CD4-positive, alpha-beta T cell (primary cell): ENCODE measurements around the gene MAN2B2. TPM values are rescaled to one million over a fixed set of nuclear protein-coding genes. Genes with fewer than 3 reads are reported as not detected.

Experiments used
- ATAC-seq: fragments of 200-7000 bp; cut with Tn5 transposase; one replicate; pipeline ENCODE4 v1.10.0; 2022; ENCODE audit warnings: mild to moderate bottlenecking; ENCODE audit not compliant: poor library complexity
- CTCF ChIA-PET: fragments of 350-600 bp; sonication (Branson Sonifier 250); formaldehyde crosslinking; loops from one replicate; lab custom pipeline; 2021; ENCODE audit warnings: antibody characterized with exemption, inconsistent platforms; lab: Charles Lee
- POLR2A ChIA-PET: fragments of 350-600 bp; sonication (Branson Sonifier 250); formaldehyde crosslinking; loops from one replicate; lab custom pipeline; 2021; ENCODE audit warnings: antibody characterized with exemption, inconsistent platforms; lab: Charles Lee
- DNase-seq, 14 experiments: peaks; one replicate each; pipeline ENCODE4 v3.0.0-alpha.2; 2013 to 2020; ENCODE audit warnings: mixed read lengths in 2 of 14
- H3K27ac ChIP-seq, 2 donors: one replicate each; pipeline versions ENCODE4 v1.5.1 to v1.7.0; 2013; ENCODE audit warnings: low read length in 2 of 2, low read depth in 1 of 2, mild to moderate bottlenecking in 1 of 2
- H3K27me3 ChIP-seq, 2 experiments: 1 replicate in 1 of 2; 2 replicates in 1 of 2; pipeline versions ENCODE4 v1.6.1 to v1.7.0; 2013; ENCODE audit warnings: low read length in 2 of 2, control low read depth in 1 of 2, mild to moderate bottlenecking in 1 of 2, moderate library complexity in 1 of 2; ENCODE audit not compliant: insufficient read depth in 2 of 2, control insufficient read depth in 1 of 2
- H3K36me3 ChIP-seq: one replicate; pipeline ENCODE4 v1.6.1; 2013; ENCODE audit warnings: low read length, control low read depth; ENCODE audit not compliant: insufficient read depth
- H3K4me1 ChIP-seq: one replicate; pipeline ENCODE4 v1.6.1; 2013; ENCODE audit warnings: low read length, control low read depth; ENCODE audit not compliant: insufficient read depth
- H3K4me3 ChIP-seq: one replicate; pipeline ENCODE4 v1.5.1; 2013; ENCODE audit warnings: mild to moderate bottlenecking, low read length, moderate library complexity
- H3K9me3 ChIP-seq, 2 experiments: 1 replicate in 1 of 2; 2 replicates in 1 of 2; pipeline versions ENCODE4 v1.6.1 to v1.7.0; 2013; ENCODE audit warnings: low read length in 2 of 2, mild to moderate bottlenecking in 2 of 2, control low read depth in 1 of 2, moderate library complexity in 1 of 2; ENCODE audit not compliant: control insufficient read depth in 1 of 2, insufficient read depth in 1 of 2
- H3K27ac Mint-ChIP-seq: one replicate; pipeline ENCODE4 v1.8.0; 2020; ENCODE audit warnings: mixed read lengths
- H3K27me3 Mint-ChIP-seq: one replicate; pipeline ENCODE4 v1.8.0; 2021; ENCODE audit warnings: mixed read lengths
- H3K36me3 Mint-ChIP-seq: one replicate; pipeline ENCODE4 v1.8.0; 2021; ENCODE audit warnings: low read depth, mixed read lengths
- H3K4me1 Mint-ChIP-seq: one replicate; pipeline ENCODE4 v1.8.0; 2021; ENCODE audit warnings: low read depth, mixed read lengths
- H3K4me3 Mint-ChIP-seq: one replicate; pipeline ENCODE4 v1.8.0; 2020; ENCODE audit warnings: mild to moderate bottlenecking, mixed read lengths
- H3K9me3 Mint-ChIP-seq: one replicate; pipeline ENCODE4 v1.8.0; 2020; ENCODE audit warnings: mixed read lengths
- intact Hi-C, 2 experiments: fragments of 100-400 bp; cut with DNase I in 1 of 2; cut with micrococcal nuclease in 1 of 2; formaldehyde crosslinking; loops; one replicate each; pipeline versions ENCODE4 v1.15.1 to v1.9.0; 2023 to 2025; cut with DNase I, micrococcal nuclease
- total RNA-seq, 174 experiments: library from RNA in 2 of 174; stranded (reverse) in 2 of 174; gene quantifications; one replicate each; pipeline ENCODE4 v1.2.3 and lab custom pipeline; 2021 to 2026
- TF ChIP-seq, protein P1 (sequence below): fragments of 200-600 bp; IDR thresholded peaks from one replicate; pipeline ENCODE4 v1.8.0; 2022; ENCODE audit warnings: antibody characterized with exemption, mild to moderate bottlenecking

MAN2B2 gene
- total RNA-seq, 2 experiments from 2014 or later = 25.9 to 28.5 TPM

GRCh38 chr4:6546091-6546490, 28.9 kb upstream of the MAN2B2 start:
- no peaks in the 10 kb centered on the region for H3K36me3 Mint-ChIP-seq
- Histone ChIP-seq H3K27ac (no peak overlapping the region), H3K4me3 (no peak overlapping the region), H3K9me3 (peaks cover 3 to 14% of the 10 kb centered on the region in 2 experiments), H3K36me3 (no peaks in the 10 kb centered on the region), H3K4me1 (no peaks in the 10 kb centered on the region), H3K27me3 (peaks cover 23 to 29% of the 10 kb centered on the region in 2 experiments)
- CTCF ChIA-PET = interaction anchor here (0.9 to 1.3 kb wide), 2 partner anchors 28 to 525 kb away, joined by 3 to 5 read pairs; no protein-coding TSS in a partner anchor
- POLR2A ChIA-PET = no interaction called here
- no peak for DNase-seq
- ATAC-seq = no peak
- H3K4me1 Mint-ChIP-seq = no peaks in the 10 kb centered on the region
- peaks cover 62% of the 10 kb centered on the region for H3K27me3 Mint-ChIP-seq
- no peak overlapping the region for H3K4me3 Mint-ChIP-seq
- no peaks in the 10 kb centered on the region for H3K9me3 Mint-ChIP-seq
- H3K27ac Mint-ChIP-seq = no peak overlapping the region
- TF ChIP-seq, protein P1, sequence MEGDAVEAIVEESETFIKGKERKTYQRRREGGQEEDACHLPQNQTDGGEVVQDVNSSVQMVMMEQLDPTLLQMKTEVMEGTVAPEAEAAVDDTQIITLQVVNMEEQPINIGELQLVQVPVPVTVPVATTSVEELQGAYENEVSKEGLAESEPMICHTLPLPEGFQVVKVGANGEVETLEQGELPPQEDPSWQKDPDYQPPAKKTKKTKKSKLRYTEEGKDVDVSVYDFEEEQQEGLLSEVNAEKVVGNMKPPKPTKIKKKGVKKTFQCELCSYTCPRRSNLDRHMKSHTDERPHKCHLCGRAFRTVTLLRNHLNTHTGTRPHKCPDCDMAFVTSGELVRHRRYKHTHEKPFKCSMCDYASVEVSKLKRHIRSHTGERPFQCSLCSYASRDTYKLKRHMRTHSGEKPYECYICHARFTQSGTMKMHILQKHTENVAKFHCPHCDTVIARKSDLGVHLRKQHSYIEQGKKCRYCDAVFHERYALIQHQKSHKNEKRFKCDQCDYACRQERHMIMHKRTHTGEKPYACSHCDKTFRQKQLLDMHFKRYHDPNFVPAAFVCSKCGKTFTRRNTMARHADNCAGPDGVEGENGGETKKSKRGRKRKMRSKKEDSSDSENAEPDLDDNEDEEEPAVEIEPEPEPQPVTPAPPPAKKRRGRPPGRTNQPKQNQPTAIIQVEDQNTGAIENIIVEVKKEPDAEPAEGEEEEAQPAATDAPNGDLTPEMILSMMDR = no peak
- intact Hi-C loops = loop anchor here (2.0 to 10.0 kb wide), 3 partner anchors 181 to 295 kb away; no protein-coding TSS in a partner anchor

DNA sequence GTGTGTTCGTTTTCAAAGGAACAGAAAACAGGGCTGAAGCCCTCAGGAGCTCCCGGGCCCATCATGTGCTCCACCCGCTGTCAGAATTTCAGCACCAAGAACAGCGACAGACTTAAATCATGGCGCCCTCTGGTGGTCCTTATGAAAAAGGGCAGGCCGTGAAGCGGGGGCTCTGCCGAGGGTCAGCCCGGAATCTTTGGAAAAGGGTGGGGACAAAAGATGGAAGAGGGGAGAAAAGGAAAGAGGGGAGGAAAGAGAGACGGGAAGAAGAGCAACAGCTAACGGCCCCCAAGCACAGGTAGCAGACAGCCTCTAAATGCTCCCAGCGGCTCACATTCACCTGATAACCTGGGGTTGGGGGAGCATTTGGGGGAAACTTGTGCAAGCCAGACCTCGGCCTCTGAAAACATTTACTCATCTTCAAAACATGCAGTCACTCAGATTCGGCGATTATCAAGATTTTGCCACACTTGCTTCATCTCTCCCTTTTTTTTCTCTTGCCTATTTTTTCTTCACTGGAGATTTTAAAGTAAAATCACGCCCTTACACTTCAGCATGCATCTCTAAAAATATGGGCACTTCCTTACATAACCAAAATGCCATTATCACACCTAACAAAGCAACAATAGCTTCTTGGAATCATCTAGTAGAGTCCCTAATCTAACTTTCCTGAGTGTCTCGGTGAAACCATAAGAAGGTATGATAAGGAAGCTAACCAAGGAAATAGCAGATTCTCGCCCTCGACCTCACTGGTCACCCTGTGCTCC, 28.1 kb upstream of the MAN2B2 start:
- H3K4me3 ChIP-seq = no peak overlapping the region
- ATAC-seq (peak; percentile 68), DNase-seq (peak in 13 of 14 experiments; percentile 12 to 83 (median 34))
- peaks cover 23 to 29% of the 10 kb centered on the region in 2 experiments for H3K27me3 ChIP-seq
- H3K4me3 Mint-ChIP-seq = no peak overlapping the region
- intact Hi-C loops = loop anchor here (2.0 to 10.0 kb wide), 3 partner anchors 182 to 296 kb away; no protein-coding TSS in a partner anchor
- H3K9me3 Mint-ChIP-seq = no peaks in the 10 kb centered on the region
- no peaks in the 10 kb centered on the region for H3K4me1 ChIP-seq
- ChIA-PET CTCF (interaction anchor here (0.9 to 1.3 kb wide), 2 partner anchors 27 to 524 kb away, joined by 3 to 5 read pairs; no protein-coding TSS in a partner anchor), POLR2A (no interaction called here)
- peaks cover 62% of the 10 kb centered on the region for H3K27me3 Mint-ChIP-seq
- H3K27ac ChIP-seq = no peak overlapping the region
- no peak overlapping the region for H3K27ac Mint-ChIP-seq
- H3K36me3 ChIP-seq = no peaks in the 10 kb centered on the region
- TF ChIP-seq, protein P1 = peak; percentile 75
- peaks cover 4 to 18% of the 10 kb centered on the region in 2 experiments for H3K9me3 ChIP-seq
- no peaks in the 10 kb centered on the region for H3K36me3 Mint-ChIP-seq
- no peaks in the 10 kb centered on the region for H3K4me1 Mint-ChIP-seq

- Mint-ChIP-seq H3K27me3 (peaks cover 63% of the 10 kb centered on the region), H3K27ac (no peak overlapping the region), H3K4me3 (no peak overlapping the region), H3K36me3 (no peaks in the 10 kb centered on the region), H3K4me1 (no peaks in the 10 kb centered on the region), H3K9me3 (peaks cover 2% of the 10 kb centered on the region)
- TF ChIP-seq, protein P1 = no peak
- Histone ChIP-seq H3K27ac (no peak overlapping the region), H3K4me3 (no peak overlapping the region), H3K4me1 (no peaks in the 10 kb centered on the region), H3K36me3 (no peaks in the 10 kb centered on the region), H3K27me3 (peaks cover 23 to 31% of the 10 kb centered on the region in 2 experiments), H3K9me3 (peaks cover 4 to 28% of the 10 kb centered on the region in 2 experiments)
- ChIA-PET POLR2A (no interaction called here), CTCF (no interaction called here)
- intact Hi-C loops = loop anchor here (5.0 to 10.0 kb wide), 2 partner anchors 184 to 296 kb away; no protein-coding TSS in a partner anchor
- ATAC-seq (no peak), DNase-seq (no peak)
These were observed 26.6 kb upstream of the MAN2B2 start for GRCh38 chr4:6548201-6548881.
